NCI-H1417 treated with DMSO at 0.1 percent for 48 hours (cell line): Measurements from ENCODE around the gene KLHL18.
"Not testable (repeated sequence)": the region's sequence is repeated elsewhere in the genome, so short reads cannot be mapped to it uniquely, and the experiment has no call there.

ENCODE experiments used
- DNase-seq: peaks from one replicate; lab custom pipeline; 2025; lab: John Stamatoyannopoulos, UW

The KLHL18 gene

GRCh38 chr3:47274652-47275051 lies 8.1 kb upstream of the KLHL18 start:
- no peak for DNase-seq

- no peak for DNase-seq
Observed at GRCh38 chr3:47276558-47276957, 6.2 kb upstream of the KLHL18 start.

GRCh38 chr3:47280519-47280918 lies 2.2 kb upstream of the KLHL18 start:
- DNase-seq: no peak

- DNase-seq: no peak
Observed at GRCh38 chr3:47283193-47283537, 421 bp downstream of the KLHL18 start.

- no peak for DNase-seq
Observed at GRCh38 chr3:47283591-47284364, 1.0 kb downstream of the KLHL18 start.

- no peak for DNase-seq
Observed at GRCh38 chr3:47288966-47289910, 6.5 kb downstream of the KLHL18 start.

- DNase-seq: no peak
Observed at GRCh38 chr3:47291158-47291753, 8.5 kb downstream of the KLHL18 start.

GRCh38 chr3:47291754-47292420 lies 9.1 kb downstream of the KLHL18 start:
- not testable (repeated sequence) for DNase-seq

GRCh38 chr3:47293822-47294221 lies 11.1 kb downstream of the KLHL18 start:
- no peak for DNase-seq

- DNase-seq: no peak
Observed at GRCh38 chr3:47294392-47294791, 11.6 kb downstream of the KLHL18 start.

GRCh38 chr3:47295322-47295721 lies 12.6 kb downstream of the KLHL18 start:
- DNase-seq: no peak

- DNase-seq: no peak
Observed at GRCh38 chr3:47295976-47296375, 13.2 kb downstream of the KLHL18 start.

- DNase-seq: no peak
Observed at GRCh38 chr3:47296562-47297302, 14.0 kb downstream of the KLHL18 start.

- no peak for DNase-seq
Observed at GRCh38 chr3:47298439-47298838, 15.7 kb downstream of the KLHL18 start.

GRCh38 chr3:47299381-47300318 lies 16.9 kb downstream of the KLHL18 start:
- DNase-seq: no peak

- no peak for DNase-seq
Observed at GRCh38 chr3:47301456-47301855, 18.7 kb downstream of the KLHL18 start.

- no peak for DNase-seq
Observed at GRCh38 chr3:47306022-47306421, 23.3 kb downstream of the KLHL18 start.

GRCh38 chr3:47309231-47309630 lies 26.5 kb downstream of the KLHL18 start:
- DNase-seq: not testable (repeated sequence)

- no peak for DNase-seq
Observed at GRCh38 chr3:47310391-47310790, 27.6 kb downstream of the KLHL18 start.

GRCh38 chr3:47313341-47314055 lies 30.8 kb downstream of the KLHL18 start:
- DNase-seq: no peak
